HuH-7.5 (cell line): ENCODE data around the gene WDSUB1.

ENCODE experiments used
- DNase-seq: peaks from one replicate; pipeline ENCODE4 v3.0.0; 2011; ENCODE audit warnings: low spot score

WDSUB1 gene

GRCh38 chr2:159195697-159196096 lies 90.8 kb downstream of the WDSUB1 start:
- DNase-seq: no peak

GRCh38 chr2:159194241-159194640 lies 92.3 kb downstream of the WDSUB1 start:
- no peak for DNase-seq

- no peak for DNase-seq
Measured at GRCh38 chr2:159193791-159194190, 92.7 kb downstream of the WDSUB1 start.

- DNase-seq: no peak
Measured at GRCh38 chr2:159192371-159192918, 94.1 kb downstream of the WDSUB1 start.

- no peak for DNase-seq
Measured at GRCh38 chr2:159188449-159188848, 98.1 kb downstream of the WDSUB1 start.

- DNase-seq: no peak
Measured at GRCh38 chr2:159187106-159187505, 99.4 kb downstream of the WDSUB1 start.

- DNase-seq: no peak
Measured at GRCh38 chr2:159186462-159186861, 100.0 kb downstream of the WDSUB1 start.
